HUDEP-2 (cell line): ENCODE results near the gene PDLIM1.
"Not testable (repeated sequence)": the region's sequence is repeated elsewhere in the genome, so short reads cannot be mapped to it uniquely, and the experiment has no call there.

Source experiments
- DNase-seq, 76 experiments: peaks; one replicate each; lab custom pipeline; 2025; ENCODE audit not compliant: unreplicated experiment in 76 of 76; lab: John Stamatoyannopoulos, UW

The PDLIM1 gene

DNA sequence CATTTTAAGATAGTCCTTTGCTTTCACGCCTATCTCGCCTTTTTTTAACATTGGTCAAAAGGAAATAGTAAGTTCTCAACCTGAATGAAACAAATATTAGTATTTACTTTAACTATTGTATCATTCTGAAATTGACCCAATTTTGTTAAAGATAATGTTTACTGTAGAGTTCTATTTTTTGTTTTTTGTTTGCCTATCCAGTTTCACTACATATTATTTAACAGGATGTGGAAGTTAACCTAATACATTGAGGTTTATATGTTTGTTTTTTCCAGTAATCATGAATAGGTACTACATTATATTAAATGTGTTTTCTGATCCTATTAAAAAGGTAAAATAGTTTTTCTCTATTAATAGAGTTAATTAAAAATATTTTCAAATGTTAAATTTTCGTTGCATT is 70.3 kb downstream of the PDLIM1 start:
- no peak for DNase-seq

DNA sequence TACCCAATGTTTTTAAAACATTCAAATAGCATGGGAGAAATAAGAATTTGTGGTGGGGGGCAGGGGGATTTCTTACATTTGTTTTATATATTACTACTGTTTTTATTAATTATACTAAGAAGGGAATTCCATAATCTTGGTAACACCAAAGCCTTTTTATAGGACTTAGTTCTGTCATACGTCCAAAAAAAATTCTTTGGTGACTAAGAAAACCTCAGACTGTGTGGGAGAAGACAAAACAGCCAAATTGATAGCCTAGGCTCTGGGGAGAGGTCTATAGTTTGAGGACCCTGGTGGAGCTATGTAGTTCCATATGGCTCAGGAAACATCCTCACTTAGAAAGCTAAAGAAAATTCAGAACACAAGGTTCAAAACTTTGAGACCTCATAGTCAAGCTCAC is 73.3 kb downstream of the PDLIM1 start:
- DNase-seq = no peak

DNA sequence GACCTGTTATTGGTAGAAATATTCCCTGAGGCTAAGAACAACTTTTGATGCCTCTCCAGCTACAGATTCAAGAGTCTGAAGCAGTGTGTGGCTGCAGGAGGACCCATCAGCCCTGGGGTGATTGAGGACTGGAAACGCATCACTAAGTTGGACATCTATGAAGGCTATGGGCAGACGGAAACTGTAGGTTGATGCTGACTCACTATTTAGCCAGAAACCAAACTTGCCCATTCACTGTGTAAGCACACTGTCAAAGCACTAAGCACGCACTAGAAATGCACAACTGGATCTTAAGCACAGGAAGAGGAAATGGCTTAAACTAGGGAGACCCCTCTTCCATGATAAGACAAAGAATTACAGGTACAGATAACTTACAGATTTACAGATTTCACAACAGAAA is 76.0 kb downstream of the PDLIM1 start:
- no peak for DNase-seq

DNA sequence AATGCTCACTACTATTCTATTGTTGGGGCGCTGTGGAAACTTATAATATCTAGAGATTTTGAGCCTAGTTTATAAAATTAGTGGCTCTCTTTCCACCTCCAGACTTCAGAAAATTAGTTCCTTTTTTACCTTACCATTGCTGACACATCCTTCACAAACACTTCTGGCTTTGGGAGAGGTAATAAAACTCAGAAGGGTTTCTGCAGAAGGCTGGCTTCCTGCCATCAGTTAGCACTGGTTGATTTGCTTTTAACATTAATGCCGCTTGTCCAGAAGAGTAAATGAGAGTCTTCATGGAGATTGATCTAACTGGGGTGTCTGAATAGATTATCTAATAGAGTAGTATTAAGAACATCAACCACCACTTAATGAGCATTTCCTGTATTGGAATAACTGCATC is 76.4 kb downstream of the PDLIM1 start:
- DNase-seq = no peak

DNA sequence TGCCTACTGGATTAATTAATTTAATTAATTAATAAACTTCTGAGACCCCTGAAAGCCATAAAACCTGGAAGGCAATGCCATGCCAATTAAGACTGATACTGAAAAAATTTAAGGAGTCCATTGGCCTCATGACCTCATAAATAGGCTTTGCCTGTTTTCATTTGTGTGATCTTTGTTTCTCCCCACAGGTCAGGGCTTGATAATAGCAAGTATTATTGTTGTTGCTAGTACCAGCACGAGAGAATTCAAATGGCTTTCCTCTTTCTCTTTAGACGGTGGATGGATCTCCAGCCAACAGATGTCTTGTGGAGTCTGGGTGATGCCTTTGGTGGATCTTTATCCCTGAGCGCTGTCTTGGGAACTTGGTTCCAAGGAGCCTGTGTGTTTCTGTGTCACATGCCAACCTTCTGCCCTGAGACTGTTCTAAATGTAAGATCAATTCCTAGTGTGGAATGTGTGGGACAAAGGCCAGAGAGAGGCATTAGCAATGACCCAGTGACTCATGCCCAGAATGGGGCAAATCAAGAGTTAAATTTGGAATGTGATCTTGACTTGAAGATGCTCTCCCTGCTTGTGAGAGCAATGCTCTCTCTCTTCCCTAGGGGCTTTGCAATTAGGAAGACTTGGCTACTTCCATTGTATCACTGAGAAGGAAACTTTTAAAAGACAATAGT is 79.1 kb downstream of the PDLIM1 start:
- no peak for DNase-seq

DNA sequence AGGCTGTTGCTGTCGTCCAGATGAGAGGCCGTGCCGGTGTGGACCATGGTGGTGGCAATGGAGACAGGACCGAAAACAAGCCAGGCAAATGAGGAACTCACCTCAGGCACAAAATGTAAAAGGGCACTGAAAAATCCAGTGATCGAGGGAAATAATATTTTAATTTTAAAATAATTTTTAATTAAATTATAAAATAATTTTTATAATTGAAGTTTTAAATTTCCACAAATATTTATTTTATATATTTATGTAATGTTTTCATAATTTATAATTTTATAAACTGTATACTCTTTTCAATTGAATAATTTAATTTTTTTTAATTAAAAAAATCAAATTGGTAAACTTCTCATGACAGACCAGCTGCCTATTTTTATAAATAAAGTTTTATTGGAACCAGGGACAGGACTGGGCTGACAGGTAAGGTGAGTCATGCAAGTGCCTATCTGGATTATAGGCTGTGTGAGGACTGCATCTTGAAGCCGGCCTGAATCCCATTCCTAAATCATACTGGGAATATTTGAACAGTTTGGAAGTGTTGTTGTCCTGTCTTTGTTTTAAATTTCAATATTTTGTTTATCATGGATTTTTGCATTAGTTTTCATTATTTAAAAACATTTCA is 81.2 kb downstream of the PDLIM1 start:
- DNase-seq = no peak

- no peak for DNase-seq
These were observed 82.0 kb downstream of the PDLIM1 start for GRCh38 chr10:95208702-95209391.

DNA sequence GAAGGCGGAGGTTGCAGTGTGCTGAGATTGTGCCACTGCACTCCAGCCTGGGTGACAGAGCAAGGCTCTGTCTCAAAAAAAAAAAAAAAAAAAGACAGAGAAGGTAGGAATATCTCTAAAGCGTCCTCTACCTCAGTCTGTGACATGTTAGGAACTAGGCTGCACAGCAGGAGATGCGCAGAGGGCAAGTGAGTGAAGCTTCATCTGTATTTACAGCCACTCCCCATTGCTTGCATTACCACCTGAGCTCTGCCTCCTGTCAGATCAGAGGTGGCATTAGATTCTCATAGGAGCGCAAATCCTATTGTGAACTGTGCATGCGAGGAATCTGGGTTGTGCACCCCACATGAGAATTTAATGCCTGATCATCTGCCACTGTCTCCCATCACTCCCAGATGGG is 87.9 kb downstream of the PDLIM1 start:
- DNase-seq = not testable (repeated sequence)

DNA sequence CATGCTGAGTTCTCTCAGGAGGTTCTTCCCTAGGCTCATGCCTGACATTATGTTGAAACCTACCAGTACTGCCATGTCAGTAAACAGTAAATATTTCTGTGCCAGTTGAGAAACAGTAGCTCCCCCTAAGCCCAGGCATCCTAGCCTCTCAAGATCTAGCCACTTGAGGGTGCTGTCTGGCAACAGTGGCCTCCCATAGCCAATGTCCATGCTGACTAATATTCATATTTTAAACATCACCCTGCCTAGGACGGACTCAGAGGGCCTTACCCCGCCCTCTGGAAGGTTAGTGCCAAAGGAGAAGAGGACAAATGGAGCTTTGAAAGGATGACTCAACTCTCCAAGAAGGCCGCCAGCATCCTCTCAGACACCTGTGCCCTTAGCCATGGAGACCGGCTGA is 89.1 kb downstream of the PDLIM1 start:
- DNase-seq = peak in 1 of 76 experiments; percentile 4

GRCh38 chr10:95196046-95196445 is 94.8 kb downstream of the PDLIM1 start:
- no peak for DNase-seq

DNA sequence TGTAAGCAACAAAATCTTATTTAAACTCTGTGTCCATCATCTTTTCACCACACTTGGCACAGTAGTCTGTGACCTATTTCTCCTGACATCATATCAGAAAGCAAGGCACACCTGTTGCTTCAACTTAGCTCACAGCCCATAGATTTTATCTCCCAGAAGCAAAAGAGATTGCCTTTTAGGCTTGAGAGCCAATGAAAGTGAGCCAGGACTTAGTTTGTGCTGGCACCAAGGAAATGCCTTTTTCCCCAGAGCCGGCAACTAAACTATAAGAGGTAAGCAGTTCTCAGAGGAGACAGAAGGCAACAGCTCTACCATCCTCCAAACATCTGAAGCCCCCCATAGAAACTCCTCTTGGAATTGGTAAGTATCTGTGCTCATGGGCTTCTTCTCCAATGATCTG is 96.9 kb downstream of the PDLIM1 start, which contains the start of gene ACSM6:
Gene ACSM6, plus strand, starts transcription at position 295 of the 400 bp plus-strand sequence. CDS start 248 bp downstream, outside the sequence.
- no peak for DNase-seq

GRCh38 chr10:95188593-95188992 is 102.2 kb downstream of the PDLIM1 start:
- DNase-seq = no peak

GRCh38 chr10:95187617-95188016 is 103.2 kb downstream of the PDLIM1 start:
- DNase-seq = no peak
